GM20431 (cell line): ENCODE measurements around the gene PLCB1.

ENCODE experiments used
- in situ Hi-C: fragments of 300-500 bp; cut with MseI, MboI; formaldehyde crosslinking; loops from one replicate; pipeline ENCODE4 v1.15.0; 2020; ENCODE audit warnings: low sequenced_read_pairs; ENCODE audit not compliant: unreplicated experiment

The PLCB1 gene

GRCh38 chr20:8386991-8387390 is 254.9 kb downstream of the PLCB1 start:
- in situ Hi-C loops, result no loop called here

GRCh38 chr20:8388141-8388540 is 256.1 kb downstream of the PLCB1 start:
- in situ Hi-C loops, result no loop called here

- in situ Hi-C loops, result no loop called here
Measured at GRCh38 chr20:8388707-8389106, 256.6 kb downstream of the PLCB1 start.

GRCh38 chr20:8389381-8390036 is 257.4 kb downstream of the PLCB1 start:
- in situ Hi-C loops, result no loop called here

GRCh38 chr20:8390037-8390433 is 258.0 kb downstream of the PLCB1 start:
- in situ Hi-C loops, result no loop called here

- in situ Hi-C loops, result no loop called here
Measured at GRCh38 chr20:8390500-8390899, 258.4 kb downstream of the PLCB1 start.

GRCh38 chr20:8393381-8393780 is 261.3 kb downstream of the PLCB1 start:
- in situ Hi-C loops, result no loop called here

- in situ Hi-C loops, result no loop called here
Measured at GRCh38 chr20:8394308-8394945, 262.4 kb downstream of the PLCB1 start.

- in situ Hi-C loops, result no loop called here
Measured at GRCh38 chr20:8395956-8396355, 263.9 kb downstream of the PLCB1 start.

- in situ Hi-C loops, result no loop called here
Measured at GRCh38 chr20:8398263-8399051, 266.4 kb downstream of the PLCB1 start.

GRCh38 chr20:8399947-8400346 is 267.9 kb downstream of the PLCB1 start:
- in situ Hi-C loops, result no loop called here

GRCh38 chr20:8400486-8400885 is 268.4 kb downstream of the PLCB1 start:
- in situ Hi-C loops, result no loop called here

- in situ Hi-C loops, result no loop called here
Measured at GRCh38 chr20:8401556-8401955, 269.5 kb downstream of the PLCB1 start.

- in situ Hi-C loops, result no loop called here
Measured at GRCh38 chr20:8402798-8403197, 270.7 kb downstream of the PLCB1 start.

GRCh38 chr20:8404912-8405635 is 273.0 kb downstream of the PLCB1 start:
- in situ Hi-C loops, result no loop called here

GRCh38 chr20:8406391-8406790 is 274.3 kb downstream of the PLCB1 start:
- in situ Hi-C loops, result no loop called here

- in situ Hi-C loops, result no loop called here
Measured at GRCh38 chr20:8408587-8409307, 276.7 kb downstream of the PLCB1 start.

GRCh38 chr20:8413691-8414090 is 281.6 kb downstream of the PLCB1 start:
- in situ Hi-C loops, result no loop called here

- in situ Hi-C loops, result no loop called here
Measured at GRCh38 chr20:8414586-8415274, 282.7 kb downstream of the PLCB1 start.
